D341Med (cell line): ENCODE measurements around the gene DMAC2.
"Not testable (repeated sequence)": the region's sequence is repeated elsewhere in the genome, so short reads cannot be mapped to it uniquely, and the experiment has no call there.

Experiments used
- DNase-seq: peaks from one replicate; pipeline ENCODE4 v3.0.0; 2012; ENCODE audit warnings: low spot score

DMAC2 gene

DNA sequence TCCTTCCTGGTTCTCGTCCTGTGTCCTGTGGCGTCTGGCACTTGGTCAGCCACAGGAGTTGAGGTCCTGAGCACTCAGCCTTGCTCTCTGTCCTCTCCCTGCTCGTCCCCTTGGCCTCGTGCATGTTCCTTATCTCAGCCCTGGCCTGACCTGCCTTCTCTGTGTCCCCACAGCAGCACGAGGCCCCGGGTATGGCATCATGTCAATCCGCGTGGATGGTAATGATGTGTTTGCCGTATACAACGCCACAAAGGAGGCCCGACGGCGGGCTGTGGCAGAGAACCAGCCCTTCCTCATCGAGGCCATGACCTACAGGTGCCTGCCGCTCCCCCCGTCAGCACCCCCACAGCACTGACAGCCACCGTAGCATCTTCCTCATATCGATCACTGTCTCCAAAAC is 17.3 kb downstream of the DMAC2 start:
- DNase-seq, result no peak

GRCh38 chr19:41421973-41422372 is 17.7 kb downstream of the DMAC2 start:
- no peak for DNase-seq

GRCh38 chr19:41421314-41421713 is 18.4 kb downstream of the DMAC2 start:
- DNase-seq, result no peak

GRCh38 chr19:41420101-41420880 is 19.4 kb downstream of the DMAC2 start:
- no peak for DNase-seq

GRCh38 chr19:41416194-41416674 is 23.5 kb downstream of the DMAC2 start:
- no peak for DNase-seq

DNA sequence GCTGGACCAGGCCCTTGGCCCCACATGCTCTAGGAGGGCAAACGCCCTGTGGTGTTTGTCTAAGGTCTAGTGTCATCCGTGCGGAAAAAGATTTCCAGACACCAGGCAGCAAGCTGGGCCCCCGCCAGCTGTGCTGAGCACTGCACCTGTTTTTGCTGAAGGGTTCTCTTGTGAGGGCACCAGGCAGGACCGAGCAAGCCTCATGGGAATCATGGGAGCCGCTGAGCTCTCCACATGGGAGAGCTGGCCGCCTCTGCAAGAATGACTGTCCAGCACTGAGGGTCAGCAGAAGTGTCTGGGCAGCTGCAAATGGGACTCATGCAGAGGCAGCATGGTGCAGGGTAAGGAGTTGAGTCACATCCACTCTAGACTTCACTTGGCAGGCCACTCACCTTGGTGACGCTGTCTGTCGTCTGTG is 24.5 kb downstream of the DMAC2 start:
- no peak for DNase-seq

GRCh38 chr19:41414461-41414860 is 25.3 kb downstream of the DMAC2 start:
- DNase-seq, result no peak

GRCh38 chr19:41413947-41414346 is 25.8 kb downstream of the DMAC2 start:
- no peak for DNase-seq

- DNase-seq, result no peak
Observed at GRCh38 chr19:41412953-41413352, 26.8 kb downstream of the DMAC2 start.

GRCh38 chr19:41411968-41412265 is 27.8 kb downstream of the DMAC2 start:
- DNase-seq, result no peak

DNA sequence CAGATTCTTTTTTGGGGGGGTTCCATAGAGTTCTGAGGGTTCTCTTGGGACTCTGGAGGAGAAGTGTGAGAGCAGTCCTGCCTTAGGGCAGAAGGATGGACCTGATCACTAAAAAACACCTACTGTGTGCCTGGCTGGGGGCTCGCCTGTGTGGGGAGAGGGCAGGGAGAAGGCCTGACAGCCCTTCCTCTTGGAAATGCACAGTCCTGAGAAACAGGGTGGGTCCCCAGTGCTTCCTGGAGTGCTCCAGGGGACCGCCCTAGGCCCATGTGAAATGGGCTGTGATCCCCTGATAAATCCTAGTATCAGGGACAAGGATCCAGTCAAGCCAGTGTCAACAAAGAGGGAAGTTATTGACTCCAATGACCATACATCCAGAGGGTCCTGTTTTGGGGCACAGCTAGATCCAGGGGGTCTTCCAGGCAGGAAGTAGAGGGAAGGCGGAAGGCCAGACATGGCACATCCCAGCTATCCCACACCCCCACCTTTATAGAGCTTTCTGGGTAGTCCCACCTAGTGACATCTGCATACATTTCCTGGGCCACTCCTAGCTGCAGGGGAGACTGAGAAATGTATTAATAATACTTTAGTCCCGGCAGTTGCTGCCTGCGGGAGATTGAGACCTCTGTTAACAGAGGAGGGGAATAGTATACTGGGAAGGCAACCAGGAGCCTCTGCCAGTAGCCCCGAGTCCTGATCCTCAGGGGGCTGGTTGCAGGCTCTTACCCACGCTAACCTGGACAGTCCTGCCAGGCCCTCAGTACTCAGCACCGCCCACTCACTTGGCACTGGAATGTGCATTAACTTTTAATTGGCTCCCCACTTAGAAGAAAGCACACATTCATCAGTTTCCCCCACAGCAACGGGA is 28.4 kb downstream of the DMAC2 start:
- no peak for DNase-seq

- DNase-seq, result no peak
Observed at GRCh38 chr19:41410336-41411054, 29.2 kb downstream of the DMAC2 start.

DNA sequence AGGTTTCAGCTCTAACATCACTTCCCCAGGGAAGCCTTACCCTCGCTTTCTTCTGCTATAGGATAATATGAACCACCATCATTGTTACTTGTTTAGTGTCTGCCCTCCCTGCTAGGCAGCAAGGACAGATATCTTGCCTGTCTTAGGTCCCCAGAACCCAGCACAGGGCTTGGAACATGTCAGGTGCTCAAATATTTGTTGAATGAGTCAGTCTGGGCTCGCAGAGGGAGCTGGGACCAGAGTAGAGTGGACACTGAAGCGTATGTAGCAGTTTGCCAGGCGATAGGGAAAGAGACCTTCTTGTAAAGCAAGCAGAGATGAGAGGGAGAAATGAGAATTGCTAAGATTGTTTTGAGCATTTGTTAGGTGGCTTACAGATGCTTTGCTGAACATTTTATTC is 30.4 kb downstream of the DMAC2 start:
- no peak for DNase-seq

DNA sequence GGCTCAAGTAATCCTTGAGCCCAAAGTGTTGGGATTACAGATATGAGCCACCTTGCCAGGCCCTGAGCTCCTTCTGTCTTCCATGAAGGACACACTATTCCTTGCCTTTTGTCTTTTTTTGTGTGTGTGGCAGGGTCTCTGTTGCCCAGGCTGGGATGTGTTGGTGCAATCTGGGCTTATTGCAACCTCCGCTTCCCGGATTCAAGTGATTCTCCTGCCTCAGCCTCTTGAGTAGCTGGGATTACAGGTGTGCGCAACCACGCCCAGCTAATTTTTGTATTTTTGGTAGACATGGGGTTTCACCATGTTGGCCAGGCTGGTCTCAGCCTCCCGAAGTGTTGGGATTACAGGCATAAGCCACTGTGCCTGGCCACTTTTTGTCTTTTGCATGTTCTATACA is 30.9 kb downstream of the DMAC2 start:
- DNase-seq, result not testable (repeated sequence)

- peak; percentile 67 for DNase-seq
Observed at GRCh38 chr19:41408256-41408655, 31.5 kb downstream of the DMAC2 start.

- no peak for DNase-seq
Observed at GRCh38 chr19:41407271-41407670, 32.4 kb downstream of the DMAC2 start.

- no peak for DNase-seq
Observed at GRCh38 chr19:41405776-41406175, 33.9 kb downstream of the DMAC2 start.

DNA sequence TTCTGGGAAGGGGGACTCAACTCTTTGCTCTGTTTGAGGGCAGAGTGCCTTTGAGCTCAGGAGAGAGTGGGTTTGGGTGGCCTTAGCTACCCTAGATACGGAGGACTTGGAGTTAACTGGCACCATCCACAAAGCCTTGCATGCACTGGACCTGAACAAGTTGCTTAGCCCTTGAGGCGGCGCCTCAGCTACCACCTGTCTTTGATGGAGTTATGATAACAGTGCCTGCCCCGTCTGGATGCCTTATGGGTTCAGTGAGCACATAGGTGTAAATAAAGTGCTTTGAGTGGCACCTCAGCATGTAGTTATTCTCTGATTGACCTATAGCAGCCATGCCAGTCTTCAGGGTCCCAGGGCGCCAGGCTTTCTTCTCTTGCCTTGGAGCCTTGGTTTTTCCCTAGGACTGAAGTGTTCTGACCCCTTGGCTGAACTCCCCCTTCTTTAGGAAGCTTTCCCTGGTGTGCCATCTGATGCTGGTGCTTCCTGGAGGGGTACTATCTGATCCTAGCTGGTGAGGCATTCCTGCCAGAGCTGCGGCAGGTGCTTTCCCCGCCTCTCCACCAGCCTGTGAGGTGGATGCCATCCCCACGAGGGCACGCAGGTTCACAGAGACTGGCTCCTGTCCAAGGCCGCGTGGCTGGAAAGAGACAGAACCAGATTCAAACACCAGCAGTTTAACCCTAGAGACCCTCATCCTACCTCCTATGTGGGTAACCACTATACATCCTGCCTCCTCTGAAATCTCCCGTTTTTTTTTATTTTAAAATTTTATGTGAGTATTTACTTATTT is 36.3 kb downstream of the DMAC2 start:
- DNase-seq, result no peak

DNA sequence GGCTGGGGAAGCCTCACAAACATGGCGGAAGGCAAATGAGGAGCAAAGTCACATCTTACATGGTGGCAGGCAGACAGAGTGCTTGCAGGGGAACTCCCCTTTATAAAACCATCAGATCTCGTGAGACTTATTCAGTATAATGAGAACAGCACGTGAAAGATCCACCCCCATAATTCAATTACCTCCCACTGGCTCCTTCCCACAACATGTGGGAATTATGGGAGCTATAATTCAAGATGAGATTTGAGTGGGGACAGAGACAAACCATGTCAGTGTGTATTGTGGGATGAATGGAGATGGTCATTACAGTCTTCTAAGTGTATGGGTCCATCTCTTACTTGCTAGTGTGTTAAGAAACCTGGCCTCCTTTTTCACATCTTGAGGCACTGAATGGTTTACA is 37.7 kb downstream of the DMAC2 start:
- DNase-seq, result no peak

DNA sequence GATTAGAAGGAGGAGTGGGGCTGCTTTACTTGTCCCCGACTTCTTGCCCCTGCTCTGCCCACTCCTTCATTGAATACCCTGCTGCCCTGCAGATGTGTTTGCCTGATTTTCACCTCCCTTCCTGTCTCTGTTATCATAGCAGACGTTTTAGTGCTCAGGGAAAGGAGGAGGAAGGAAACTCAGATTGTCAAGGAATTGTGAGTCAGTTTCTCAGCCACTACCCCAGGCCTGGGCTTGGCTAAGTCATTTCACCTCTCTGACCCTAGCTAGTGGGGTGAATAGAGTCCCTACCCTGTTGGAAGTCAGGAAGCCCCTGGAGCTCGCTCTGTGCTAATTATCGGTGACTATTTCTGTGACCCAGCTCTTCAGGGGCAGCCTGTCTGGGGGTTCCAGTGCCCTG is 38.2 kb downstream of the DMAC2 start:
- no peak for DNase-seq

GRCh38 chr19:41399525-41399924 is 40.2 kb downstream of the DMAC2 start:
- no peak for DNase-seq

DNA sequence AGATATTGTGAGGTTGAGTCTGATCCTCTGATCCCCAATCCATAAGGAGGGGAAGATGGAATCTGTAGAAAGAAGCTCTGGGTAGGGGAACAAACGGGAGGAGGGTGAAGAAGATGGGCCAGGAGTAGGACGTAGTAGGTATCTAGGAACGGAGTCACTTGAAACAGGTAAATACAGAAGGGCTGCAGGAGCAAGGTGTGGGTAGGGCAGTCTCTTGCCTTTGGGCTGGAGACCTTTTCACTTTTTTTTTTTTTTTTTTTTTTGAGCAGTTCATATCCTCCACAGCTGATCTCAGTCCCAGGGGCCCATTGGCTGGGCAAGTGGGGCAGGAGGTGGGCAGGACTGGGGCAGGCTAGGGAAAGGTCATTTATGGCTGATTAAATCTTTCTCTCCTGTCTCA is 40.6 kb downstream of the DMAC2 start:
- no peak for DNase-seq
